HEK293 (cell line): ENCODE results near the gene CBFA2T2.

Source experiments
- CTCF ChIA-PET: fragments of 350-600 bp; formaldehyde crosslinking; extraction: SDS; loops from one replicate; lab custom pipeline; 2021; ENCODE audit warnings: antibody characterized with exemption; lab: Yijun Ruan, JAX
- POLR2A ChIA-PET: fragments of 300-600 bp; formaldehyde crosslinking; extraction: SDS; loops from one replicate; lab custom pipeline; 2020; ENCODE audit warnings: antibody characterized with exemption, inconsistent platforms; lab: Yijun Ruan, JAX
- H3K27ac ChIP-seq: fragments of 200-500 bp; sonication (Bioruptor generic); 2 replicates; pipeline ENCODE4 v1.5.1; 2014; ENCODE audit warnings: low read depth, low read length, control low read depth, inconsistent platforms; ENCODE audit errors: extremely low read depth
- H3K36me3 ChIP-seq, 2 experiments: fragments of 200-500 bp in 1 of 2; sonication (Bioruptor generic) in 1 of 2; 1 replicate in 1 of 2; 2 replicates in 1 of 2; pipeline ENCODE4 v1.5.1; 2014 to 2017; ENCODE audit warnings: inconsistent platforms in 2 of 2, low read length in 2 of 2; ENCODE audit not compliant: control insufficient read depth in 2 of 2, insufficient read depth in 1 of 2
- H3K4me1 ChIP-seq: fragments of 200-500 bp; sonication (Bioruptor generic); 2 replicates; pipeline ENCODE4 v1.5.1; 2014; ENCODE audit warnings: mild to moderate bottlenecking, low read length, inconsistent platforms; ENCODE audit not compliant: control insufficient read depth, insufficient read depth
- H3K4me3 ChIP-seq: 2 replicates; pipeline ENCODE4 v1.5.1; 2011; ENCODE audit warnings: low read depth, mild to moderate bottlenecking, control low read depth, low read length, moderate library complexity
- H3K9me3 ChIP-seq: fragments of 200-500 bp; sonication (Bioruptor generic); 2 replicates; pipeline ENCODE4 v1.5.1; 2014; ENCODE audit warnings: low read depth, low read length, inconsistent platforms; ENCODE audit not compliant: control insufficient read depth, insufficient read depth
- BCL11B ChIP-seq: fragments of 450-650 bp; formaldehyde crosslinking; IDR thresholded peaks from 2 replicates; pipeline ENCODE4 v1.5.1; 2016; ENCODE audit warnings: low read depth, missing biosample characterization, missing genetic modification characterization
- FEZF1 ChIP-seq: fragments of 450-650 bp; formaldehyde crosslinking; IDR thresholded peaks from 2 replicates; pipeline ENCODE4 v1.5.1; 2016; ENCODE audit warnings: missing biosample characterization, missing genetic modification characterization
- MYNN ChIP-seq: fragments of 450-650 bp; formaldehyde crosslinking; IDR thresholded peaks from 2 replicates; pipeline ENCODE4 v1.5.1; 2016; ENCODE audit warnings: missing biosample characterization, missing genetic modification characterization, borderline replicate concordance
- SETDB1 ChIP-seq: IDR thresholded peaks from one replicate; pipeline ENCODE4 v1.6.1; 2017; ENCODE audit warnings: mild to moderate bottlenecking, low read length, moderate library complexity, mixed read lengths; ENCODE audit not compliant: insufficient read length
- ZNF248 ChIP-seq: fragments of 450-650 bp; formaldehyde crosslinking; IDR thresholded peaks from 2 replicates; pipeline ENCODE4 v1.5.1; 2017; ENCODE audit warnings: missing biosample characterization, missing genetic modification characterization
- ZNF48 ChIP-seq: fragments of 450-650 bp; formaldehyde crosslinking; IDR thresholded peaks from 2 replicates; pipeline ENCODE4 v1.5.1; 2016; ENCODE audit warnings: missing biosample characterization, missing genetic modification characterization
- ZNF76 ChIP-seq: fragments of 450-650 bp; formaldehyde crosslinking; IDR thresholded peaks from 2 replicates; pipeline ENCODE4; 2016; ENCODE audit warnings: low read depth, missing biosample characterization, missing genetic modification characterization, borderline replicate concordance
- ZXDB ChIP-seq: fragments of 450-650 bp; formaldehyde crosslinking; IDR thresholded peaks from 2 replicates; pipeline ENCODE4 v1.5.1; 2016; ENCODE audit warnings: missing biosample characterization, missing genetic modification characterization
- TF ChIP-seq, protein P1 (sequence below): fragments of 450-650 bp; formaldehyde crosslinking; IDR thresholded peaks from 2 replicates; pipeline ENCODE4 v1.5.1; 2016; ENCODE audit warnings: missing biosample characterization, missing genetic modification characterization
- TF ChIP-seq, protein P2 (sequence below): fragments of 450-650 bp; formaldehyde crosslinking; IDR thresholded peaks from 2 replicates; pipeline ENCODE4 v1.5.1; 2017; ENCODE audit warnings: missing biosample characterization, missing genetic modification characterization
- TF ChIP-seq, protein P3 (sequence below): fragments of 450-650 bp; formaldehyde crosslinking; IDR thresholded peaks from 2 replicates; pipeline ENCODE4 v1.5.1; 2017; ENCODE audit warnings: missing biosample characterization, missing genetic modification characterization
- TF ChIP-seq, protein P4 (sequence below): fragments of 450-650 bp; formaldehyde crosslinking; conservative IDR thresholded peaks from 2 replicates; pipeline ENCODE4 v1.5.1; 2016; ENCODE audit warnings: low read depth, missing biosample characterization, missing genetic modification characterization

The CBFA2T2 gene

GRCh38 chr20:33606118-33606771 is 116.3 kb downstream of the CBFA2T2 start:
- CTCF ChIA-PET: interaction anchor here (1.0 kb wide), 1 partner anchor 117 kb away, joined by 6 read pairs; no protein-coding TSS in a partner anchor
- POLR2A ChIA-PET: no interaction called here
- Histone ChIP-seq H3K27ac (no peak overlapping the region), H3K9me3 (no peaks in the 10 kb centered on the region), H3K4me3 (no peak overlapping the region), H3K36me3 (peaks cover 0 to 34% of the 10 kb centered on the region in 2 experiments; a peak in 1 of 3 replicates), H3K4me1 (no peaks in the 10 kb centered on the region)
- TF ChIP-seq ZNF76 (tag by site-specific recombination) (no peak), FEZF1 (tag by site-specific recombination) (no peak)
- TF ChIP-seq, protein P1, sequence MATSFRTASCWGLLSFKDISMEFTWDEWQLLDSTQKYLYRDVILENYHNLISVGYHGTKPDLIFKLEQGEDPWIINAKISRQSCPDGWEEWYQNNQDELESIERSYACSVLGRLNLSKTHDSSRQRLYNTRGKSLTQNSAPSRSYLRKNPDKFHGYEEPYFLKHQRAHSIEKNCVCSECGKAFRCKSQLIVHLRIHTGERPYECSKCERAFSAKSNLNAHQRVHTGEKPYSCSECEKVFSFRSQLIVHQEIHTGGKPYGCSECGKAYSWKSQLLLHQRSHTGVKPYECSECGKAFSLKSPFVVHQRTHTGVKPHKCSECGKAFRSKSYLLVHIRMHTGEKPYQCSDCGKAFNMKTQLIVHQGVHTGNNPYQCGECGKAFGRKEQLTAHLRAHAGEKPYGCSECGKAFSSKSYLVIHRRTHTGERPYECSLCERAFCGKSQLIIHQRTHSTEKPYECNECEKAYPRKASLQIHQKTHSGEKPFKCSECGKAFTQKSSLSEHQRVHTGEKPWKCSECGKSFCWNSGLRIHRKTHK (tag by site-specific recombination): no peak

GRCh38 chr20:33609504-33609903 is 119.6 kb downstream of the CBFA2T2 start:
- no peaks in the 10 kb centered on the region for H3K4me1 ChIP-seq
- no peak overlapping the region for H3K27ac ChIP-seq
- H3K9me3 ChIP-seq: no peaks in the 10 kb centered on the region
- ChIA-PET CTCF (no interaction called here), POLR2A (interaction anchor here (0.8 kb wide), 1 partner anchor 41 kb away, joined by 3 read pairs; no protein-coding TSS in a partner anchor)
- no peak overlapping the region for H3K4me3 ChIP-seq
- peaks cover 0 to 55% of the 10 kb centered on the region in 2 experiments; a peak in 1 of 3 replicates for H3K36me3 ChIP-seq
- TF ChIP-seq, protein P2, sequence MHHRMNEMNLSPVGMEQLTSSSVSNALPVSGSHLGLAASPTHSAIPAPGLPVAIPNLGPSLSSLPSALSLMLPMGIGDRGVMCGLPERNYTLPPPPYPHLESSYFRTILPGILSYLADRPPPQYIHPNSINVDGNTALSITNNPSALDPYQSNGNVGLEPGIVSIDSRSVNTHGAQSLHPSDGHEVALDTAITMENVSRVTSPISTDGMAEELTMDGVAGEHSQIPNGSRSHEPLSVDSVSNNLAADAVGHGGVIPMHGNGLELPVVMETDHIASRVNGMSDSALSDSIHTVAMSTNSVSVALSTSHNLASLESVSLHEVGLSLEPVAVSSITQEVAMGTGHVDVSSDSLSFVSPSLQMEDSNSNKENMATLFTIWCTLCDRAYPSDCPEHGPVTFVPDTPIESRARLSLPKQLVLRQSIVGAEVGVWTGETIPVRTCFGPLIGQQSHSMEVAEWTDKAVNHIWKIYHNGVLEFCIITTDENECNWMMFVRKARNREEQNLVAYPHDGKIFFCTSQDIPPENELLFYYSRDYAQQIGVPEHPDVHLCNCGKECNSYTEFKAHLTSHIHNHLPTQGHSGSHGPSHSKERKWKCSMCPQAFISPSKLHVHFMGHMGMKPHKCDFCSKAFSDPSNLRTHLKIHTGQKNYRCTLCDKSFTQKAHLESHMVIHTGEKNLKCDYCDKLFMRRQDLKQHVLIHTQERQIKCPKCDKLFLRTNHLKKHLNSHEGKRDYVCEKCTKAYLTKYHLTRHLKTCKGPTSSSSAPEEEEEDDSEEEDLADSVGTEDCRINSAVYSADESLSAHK (tag by site-specific recombination): no peak
- TF ChIP-seq ZNF248 (tag by site-specific recombination) (no peak), SETDB1 (no peak), ZXDB (tag by site-specific recombination) (no peak), BCL11B (tag by site-specific recombination) (no peak), MYNN (tag by site-specific recombination) (no peak), ZNF48 (tag by site-specific recombination) (no peak)
- TF ChIP-seq, protein P3, sequence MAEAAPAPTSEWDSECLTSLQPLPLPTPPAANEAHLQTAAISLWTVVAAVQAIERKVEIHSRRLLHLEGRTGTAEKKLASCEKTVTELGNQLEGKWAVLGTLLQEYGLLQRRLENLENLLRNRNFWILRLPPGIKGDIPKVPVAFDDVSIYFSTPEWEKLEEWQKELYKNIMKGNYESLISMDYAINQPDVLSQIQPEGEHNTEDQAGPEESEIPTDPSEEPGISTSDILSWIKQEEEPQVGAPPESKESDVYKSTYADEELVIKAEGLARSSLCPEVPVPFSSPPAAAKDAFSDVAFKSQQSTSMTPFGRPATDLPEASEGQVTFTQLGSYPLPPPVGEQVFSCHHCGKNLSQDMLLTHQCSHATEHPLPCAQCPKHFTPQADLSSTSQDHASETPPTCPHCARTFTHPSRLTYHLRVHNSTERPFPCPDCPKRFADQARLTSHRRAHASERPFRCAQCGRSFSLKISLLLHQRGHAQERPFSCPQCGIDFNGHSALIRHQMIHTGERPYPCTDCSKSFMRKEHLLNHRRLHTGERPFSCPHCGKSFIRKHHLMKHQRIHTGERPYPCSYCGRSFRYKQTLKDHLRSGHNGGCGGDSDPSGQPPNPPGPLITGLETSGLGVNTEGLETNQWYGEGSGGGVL (tag by site-specific recombination): no peak
- TF ChIP-seq, protein P4, sequence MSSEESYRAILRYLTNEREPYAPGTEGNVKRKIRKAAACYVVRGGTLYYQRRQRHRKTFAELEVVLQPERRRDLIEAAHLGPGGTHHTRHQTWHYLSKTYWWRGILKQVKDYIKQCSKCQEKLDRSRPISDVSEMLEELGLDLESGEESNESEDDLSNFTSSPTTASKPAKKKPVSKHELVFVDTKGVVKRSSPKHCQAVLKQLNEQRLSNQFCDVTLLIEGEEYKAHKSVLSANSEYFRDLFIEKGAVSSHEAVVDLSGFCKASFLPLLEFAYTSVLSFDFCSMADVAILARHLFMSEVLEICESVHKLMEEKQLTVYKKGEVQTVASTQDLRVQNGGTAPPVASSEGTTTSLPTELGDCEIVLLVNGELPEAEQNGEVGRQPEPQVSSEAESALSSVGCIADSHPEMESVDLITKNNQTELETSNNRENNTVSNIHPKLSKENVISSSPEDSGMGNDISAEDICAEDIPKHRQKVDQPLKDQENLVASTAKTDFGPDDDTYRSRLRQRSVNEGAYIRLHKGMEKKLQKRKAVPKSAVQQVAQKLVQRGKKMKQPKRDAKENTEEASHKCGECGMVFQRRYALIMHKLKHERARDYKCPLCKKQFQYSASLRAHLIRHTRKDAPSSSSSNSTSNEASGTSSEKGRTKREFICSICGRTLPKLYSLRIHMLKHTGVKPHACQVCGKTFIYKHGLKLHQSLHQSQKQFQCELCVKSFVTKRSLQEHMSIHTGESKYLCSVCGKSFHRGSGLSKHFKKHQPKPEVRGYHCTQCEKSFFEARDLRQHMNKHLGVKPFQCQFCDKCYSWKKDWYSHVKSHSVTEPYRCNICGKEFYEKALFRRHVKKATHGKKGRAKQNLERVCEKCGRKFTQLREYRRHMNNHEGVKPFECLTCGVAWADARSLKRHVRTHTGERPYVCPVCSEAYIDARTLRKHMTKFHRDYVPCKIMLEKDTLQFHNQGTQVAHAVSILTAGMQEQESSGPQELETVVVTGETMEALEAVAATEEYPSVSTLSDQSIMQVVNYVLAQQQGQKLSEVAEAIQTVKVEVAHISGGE: no peak
